ENCODE data around the gene ARRDC2.

- TF ChIP-seq TAF1 (conservative IDR thresholded peaks at IDR 0.05) (no peak), CTCF (IDR thresholded peaks at IDR 0.05; ENCODE audit: low read depth, low read length, missing input control) (no peak), MAX (IDR thresholded peaks at IDR 0.05) (no peak), GABPA (IDR thresholded peaks at IDR 0.05 in 1 of 2, conservative IDR thresholded peaks at IDR 0.05 in 1 of 2) (no peak), ATF3 (IDR thresholded peaks at IDR 0.05) (no peak), HNF4G (IDR thresholded peaks at IDR 0.05) (no peak), RAD21 (IDR thresholded peaks at IDR 0.05) (no peak), YY1 (IDR thresholded peaks at IDR 0.05) (no peak)
These were observed 14.7 kb upstream of the ARRDC2 start for GRCh38 chr19:17993076-17993813.
